WTC11 (cell line): ENCODE data around the gene STARD13.

Experiments used
- FOXJ3 ChIP-seq: sonication (generic); formaldehyde crosslinking; IDR thresholded peaks from 2 replicates; pipeline ENCODE4 v1.9.0; 2021; ENCODE audit warnings: missing genetic modification reagents, mild to moderate bottlenecking, borderline replicate concordance
- FOXK1 ChIP-seq: sonication (generic); formaldehyde crosslinking; IDR thresholded peaks from 2 replicates; pipeline ENCODE4 v1.8.0; 2022; ENCODE audit warnings: mild to moderate bottlenecking, moderate library complexity, missing genetic modification reagents
- JUN ChIP-seq: sonication (generic); formaldehyde crosslinking; IDR thresholded peaks from 2 replicates; pipeline ENCODE4 v1.8.0; 2023; ENCODE audit warnings: mild to moderate bottlenecking, missing genetic modification reagents
- NR1H2 ChIP-seq: sonication (generic); formaldehyde crosslinking; IDR thresholded peaks from 2 replicates; pipeline ENCODE4 v1.9.0; 2021; ENCODE audit warnings: mild to moderate bottlenecking, moderate library complexity, missing genetic modification reagents
- SMAD3 ChIP-seq: sonication (generic); formaldehyde crosslinking; IDR thresholded peaks from 2 replicates; pipeline ENCODE4 v1.8.0; 2022; ENCODE audit warnings: missing genetic modification reagents, mild to moderate bottlenecking, borderline replicate concordance
- ZNF317 ChIP-seq: sonication (generic); formaldehyde crosslinking; IDR thresholded peaks from 2 replicates; pipeline ENCODE4 v1.8.1; 2023; ENCODE audit warnings: low read depth, mild to moderate bottlenecking, moderate library complexity, missing genetic modification reagents, borderline replicate concordance
- TF ChIP-seq, protein P1 (sequence below): fragments of 200-600 bp; IDR thresholded peaks from 2 replicates; pipeline ENCODE4 v1.8.0; 2022; ENCODE audit warnings: antibody characterized with exemption
- TF ChIP-seq, protein P2 (sequence below): sonication (generic); formaldehyde crosslinking; IDR thresholded peaks from 2 replicates; pipeline ENCODE4 v1.8.0; 2022; ENCODE audit warnings: mild to moderate bottlenecking, missing genetic modification reagents
- TF ChIP-seq, protein P3 (sequence below): sonication (generic); formaldehyde crosslinking; conservative IDR thresholded peaks from 2 replicates; pipeline ENCODE4 v1.8.1; 2022; ENCODE audit warnings: mild to moderate bottlenecking, missing genetic modification reagents
- TF ChIP-seq, protein P4 (sequence below): sonication (generic); formaldehyde crosslinking; IDR thresholded peaks from 2 replicates; pipeline ENCODE4 v1.8.1; 2022; ENCODE audit warnings: low read depth, mild to moderate bottlenecking, moderate library complexity, missing genetic modification reagents, borderline replicate concordance

DNA sequence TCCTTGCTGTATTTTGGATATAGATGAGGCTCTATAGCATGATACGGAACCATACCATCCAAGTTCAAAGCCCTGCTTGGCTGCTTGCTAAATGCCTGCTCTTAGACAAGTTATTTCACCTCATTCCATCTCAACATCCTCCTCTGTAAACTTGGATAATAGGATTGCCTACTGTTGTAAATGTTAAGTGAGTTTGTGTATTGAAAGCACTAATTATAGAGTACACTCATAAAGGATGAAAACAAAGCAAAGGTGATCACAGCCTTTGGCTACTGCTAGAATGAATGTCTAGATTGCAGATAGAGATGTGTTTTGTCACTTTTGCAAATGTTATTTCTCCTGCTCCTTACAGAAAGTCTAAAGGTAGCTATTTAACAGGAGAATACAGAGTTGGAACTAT, 34.3 kb upstream of the STARD13 start:
- TF ChIP-seq, protein P1, sequence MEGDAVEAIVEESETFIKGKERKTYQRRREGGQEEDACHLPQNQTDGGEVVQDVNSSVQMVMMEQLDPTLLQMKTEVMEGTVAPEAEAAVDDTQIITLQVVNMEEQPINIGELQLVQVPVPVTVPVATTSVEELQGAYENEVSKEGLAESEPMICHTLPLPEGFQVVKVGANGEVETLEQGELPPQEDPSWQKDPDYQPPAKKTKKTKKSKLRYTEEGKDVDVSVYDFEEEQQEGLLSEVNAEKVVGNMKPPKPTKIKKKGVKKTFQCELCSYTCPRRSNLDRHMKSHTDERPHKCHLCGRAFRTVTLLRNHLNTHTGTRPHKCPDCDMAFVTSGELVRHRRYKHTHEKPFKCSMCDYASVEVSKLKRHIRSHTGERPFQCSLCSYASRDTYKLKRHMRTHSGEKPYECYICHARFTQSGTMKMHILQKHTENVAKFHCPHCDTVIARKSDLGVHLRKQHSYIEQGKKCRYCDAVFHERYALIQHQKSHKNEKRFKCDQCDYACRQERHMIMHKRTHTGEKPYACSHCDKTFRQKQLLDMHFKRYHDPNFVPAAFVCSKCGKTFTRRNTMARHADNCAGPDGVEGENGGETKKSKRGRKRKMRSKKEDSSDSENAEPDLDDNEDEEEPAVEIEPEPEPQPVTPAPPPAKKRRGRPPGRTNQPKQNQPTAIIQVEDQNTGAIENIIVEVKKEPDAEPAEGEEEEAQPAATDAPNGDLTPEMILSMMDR: no peak
- TF ChIP-seq JUN (CRISPR knock-in tag) (no peak), FOXJ3 (CRISPR knock-in tag) (no peak), SMAD3 (CRISPR knock-in tag) (no peak), NR1H2 (no peak), ZNF317 (CRISPR knock-in tag) (no peak), FOXK1 (CRISPR knock-in tag) (no peak)
- TF ChIP-seq, protein P2, sequence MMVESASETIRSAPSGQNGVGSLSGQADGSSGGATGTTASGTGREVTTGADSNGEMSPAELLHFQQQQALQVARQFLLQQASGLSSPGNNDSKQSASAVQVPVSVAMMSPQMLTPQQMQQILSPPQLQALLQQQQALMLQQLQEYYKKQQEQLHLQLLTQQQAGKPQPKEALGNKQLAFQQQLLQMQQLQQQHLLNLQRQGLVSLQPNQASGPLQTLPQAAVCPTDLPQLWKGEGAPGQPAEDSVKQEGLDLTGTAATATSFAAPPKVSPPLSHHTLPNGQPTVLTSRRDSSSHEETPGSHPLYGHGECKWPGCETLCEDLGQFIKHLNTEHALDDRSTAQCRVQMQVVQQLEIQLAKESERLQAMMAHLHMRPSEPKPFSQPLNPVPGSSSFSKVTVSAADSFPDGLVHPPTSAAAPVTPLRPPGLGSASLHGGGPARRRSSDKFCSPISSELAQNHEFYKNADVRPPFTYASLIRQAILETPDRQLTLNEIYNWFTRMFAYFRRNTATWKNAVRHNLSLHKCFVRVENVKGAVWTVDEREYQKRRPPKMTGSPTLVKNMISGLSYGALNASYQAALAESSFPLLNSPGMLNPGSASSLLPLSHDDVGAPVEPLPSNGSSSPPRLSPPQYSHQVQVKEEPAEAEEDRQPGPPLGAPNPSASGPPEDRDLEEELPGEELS (CRISPR knock-in tag): no peak
- TF ChIP-seq, protein P3, sequence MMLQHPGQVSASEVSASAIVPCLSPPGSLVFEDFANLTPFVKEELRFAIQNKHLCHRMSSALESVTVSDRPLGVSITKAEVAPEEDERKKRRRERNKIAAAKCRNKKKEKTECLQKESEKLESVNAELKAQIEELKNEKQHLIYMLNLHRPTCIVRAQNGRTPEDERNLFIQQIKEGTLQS (CRISPR knock-in tag): no peak
- TF ChIP-seq, protein P4, sequence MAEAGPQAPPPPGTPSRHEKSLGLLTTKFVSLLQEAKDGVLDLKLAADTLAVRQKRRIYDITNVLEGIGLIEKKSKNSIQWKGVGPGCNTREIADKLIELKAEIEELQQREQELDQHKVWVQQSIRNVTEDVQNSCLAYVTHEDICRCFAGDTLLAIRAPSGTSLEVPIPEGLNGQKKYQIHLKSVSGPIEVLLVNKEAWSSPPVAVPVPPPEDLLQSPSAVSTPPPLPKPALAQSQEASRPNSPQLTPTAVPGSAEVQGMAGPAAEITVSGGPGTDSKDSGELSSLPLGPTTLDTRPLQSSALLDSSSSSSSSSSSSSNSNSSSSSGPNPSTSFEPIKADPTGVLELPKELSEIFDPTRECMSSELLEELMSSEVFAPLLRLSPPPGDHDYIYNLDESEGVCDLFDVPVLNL (CRISPR knock-in tag): no peak
